GM21619 (cell line): ENCODE measurements around the gene RRH.
A peak's percentile ranks its signal among the peaks of the same experiment; 100 is the strongest.
"Not testable (repeated sequence)": the region's sequence is repeated elsewhere in the genome, so short reads cannot be mapped to it uniquely, and the experiment has no call there.

Source experiments
- ATAC-seq: cut with Tn5 transposase; IDR thresholded peaks from one replicate; pipeline ENCODE4 v1.9.1; 2021; ENCODE audit not compliant: unreplicated experiment

The RRH gene

GRCh38 chr4:109827672-109828071 lies at the start of gene RRH:
Gene RRH, plus strand, starts transcription at chr4:109827972. Its CDS starts 56 bp downstream, at chr4:109828028.
- no peak for ATAC-seq

GRCh38 chr4:109782092-109782491 lies 45.7 kb upstream of the RRH start:
- not testable (repeated sequence) for ATAC-seq

- ATAC-seq: no peak
These were observed 40.9 kb upstream of the RRH start for GRCh38 chr4:109786846-109787245.

- no peak for ATAC-seq
These were observed 40.0 kb upstream of the RRH start for GRCh38 chr4:109787807-109788206.

- ATAC-seq: no peak
These were observed 32.7 kb upstream of the RRH start for GRCh38 chr4:109795059-109795458.

- ATAC-seq: no peak
These were observed 28.9 kb upstream of the RRH start for GRCh38 chr4:109798866-109799265.

- ATAC-seq: no peak
These were observed 26.5 kb upstream of the RRH start for GRCh38 chr4:109801099-109801789.

GRCh38 chr4:109801895-109802319 lies 25.9 kb upstream of the RRH start, which contains the start of gene CFI:
Gene CFI, minus strand, starts transcription at chr4:109801999. Its CDS starts 28 bp downstream, at chr4:109801971.
- no peak for ATAC-seq

GRCh38 chr4:109803924-109804571 lies 23.7 kb upstream of the RRH start:
- ATAC-seq: peak; percentile 66

- ATAC-seq: no peak
These were observed 18.1 kb upstream of the RRH start for GRCh38 chr4:109809655-109810054.

- ATAC-seq: no peak
These were observed 17.0 kb upstream of the RRH start for GRCh38 chr4:109810552-109811387.

- ATAC-seq: no peak
These were observed 16.1 kb upstream of the RRH start for GRCh38 chr4:109811707-109812106.

- peak; percentile 99 for ATAC-seq
These were observed 12.4 kb upstream of the RRH start, which contains the start of gene GAR1 for GRCh38 chr4:109815151-109816081. Gene GAR1, plus strand, starts transcription at chr4:109815762. Its CDS starts 403 bp downstream, at chr4:109816165.

- ATAC-seq: no peak
These were observed 11.7 kb upstream of the RRH start for GRCh38 chr4:109816082-109816442.

GRCh38 chr4:109816894-109817293 lies 10.9 kb upstream of the RRH start:
- ATAC-seq: no peak

GRCh38 chr4:109818268-109818667 lies 9.5 kb upstream of the RRH start:
- ATAC-seq: no peak

GRCh38 chr4:109820563-109820962 lies 7.2 kb upstream of the RRH start:
- ATAC-seq: no peak

- ATAC-seq: no peak
These were observed 6.6 kb upstream of the RRH start for GRCh38 chr4:109821185-109821584.

GRCh38 chr4:109826719-109827118 lies 1.1 kb upstream of the RRH start:
- peak; percentile 56 for ATAC-seq

- ATAC-seq: no peak
These were observed 6.0 kb downstream of the RRH start for GRCh38 chr4:109833756-109834155.
